KOPT-K1 (cell line): ENCODE results near the gene ROBO1.
"Not testable (repeated sequence)": the region's sequence is repeated elsewhere in the genome, so short reads cannot be mapped to it uniquely, and the experiment has no call there.

Source experiments
- H3K27ac ChIP-seq: fragments of 200-600 bp; sonication (generic); 2 replicates; pipeline ENCODE4 v1.5.1; 2016; ENCODE audit warnings: antibody characterized with exemption, mild to moderate bottlenecking, low read depth, low read length; ENCODE audit not compliant: poor library complexity, severe bottlenecking
- H3K36me3 ChIP-seq: fragments of 200-600 bp; sonication (generic); 2 replicates; pipeline ENCODE4 v1.5.1; 2017; ENCODE audit warnings: antibody characterized with exemption, mild to moderate bottlenecking, low read length, moderate library complexity; ENCODE audit not compliant: insufficient read depth
- H3K9me3 ChIP-seq: fragments of 200-600 bp; sonication (generic); 2 replicates; pipeline ENCODE4 v1.5.1; 2017; ENCODE audit warnings: antibody characterized with exemption, low read length, mild to moderate bottlenecking; ENCODE audit not compliant: insufficient read depth, poor library complexity, severe bottlenecking

ROBO1 gene

DNA sequence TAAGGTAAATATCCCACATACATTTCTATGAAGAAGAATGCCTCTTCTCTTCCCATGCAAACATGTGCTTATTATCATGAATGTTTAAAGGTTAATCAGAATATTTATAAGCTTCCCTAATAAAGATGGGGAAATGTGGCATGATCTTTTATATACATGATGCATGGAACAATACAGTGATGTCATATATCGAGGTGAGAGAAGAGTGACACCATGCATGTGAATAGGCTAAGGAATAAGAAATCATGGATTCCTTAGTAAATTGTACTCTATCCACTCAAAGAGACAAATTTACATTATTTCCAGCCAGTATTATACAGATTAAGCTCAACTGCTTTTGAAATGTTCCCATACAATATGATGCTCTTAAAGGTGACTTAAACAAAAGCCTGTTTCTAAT lies 1035.3 kb downstream of the ROBO1 start:
- no peaks in the 10 kb centered on the region for H3K36me3 ChIP-seq
- no peak overlapping the region for H3K27ac ChIP-seq
- H3K9me3 ChIP-seq, result no peaks in the 10 kb centered on the region

DNA sequence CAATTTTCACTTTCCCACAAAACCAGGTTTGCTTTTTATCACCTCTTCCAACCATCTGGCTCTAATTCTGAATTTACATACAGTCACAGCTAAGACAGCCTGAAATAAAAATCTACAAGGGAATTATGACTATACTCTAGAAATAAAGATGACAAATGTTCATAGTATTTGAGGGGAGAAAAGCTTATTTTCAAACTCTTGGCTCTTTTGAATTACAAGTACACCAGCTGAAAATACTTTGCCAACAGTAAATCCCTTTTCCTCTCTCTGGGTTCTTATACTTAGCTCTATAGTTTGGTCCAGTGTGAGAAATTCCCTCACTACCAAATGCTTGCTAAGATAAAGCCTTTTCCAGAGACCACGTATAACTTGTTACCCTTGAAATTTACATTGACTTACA lies 1037.9 kb downstream of the ROBO1 start:
- no peaks in the 10 kb centered on the region for H3K36me3 ChIP-seq
- H3K9me3 ChIP-seq, result no peaks in the 10 kb centered on the region
- H3K27ac ChIP-seq, result no peak overlapping the region

DNA sequence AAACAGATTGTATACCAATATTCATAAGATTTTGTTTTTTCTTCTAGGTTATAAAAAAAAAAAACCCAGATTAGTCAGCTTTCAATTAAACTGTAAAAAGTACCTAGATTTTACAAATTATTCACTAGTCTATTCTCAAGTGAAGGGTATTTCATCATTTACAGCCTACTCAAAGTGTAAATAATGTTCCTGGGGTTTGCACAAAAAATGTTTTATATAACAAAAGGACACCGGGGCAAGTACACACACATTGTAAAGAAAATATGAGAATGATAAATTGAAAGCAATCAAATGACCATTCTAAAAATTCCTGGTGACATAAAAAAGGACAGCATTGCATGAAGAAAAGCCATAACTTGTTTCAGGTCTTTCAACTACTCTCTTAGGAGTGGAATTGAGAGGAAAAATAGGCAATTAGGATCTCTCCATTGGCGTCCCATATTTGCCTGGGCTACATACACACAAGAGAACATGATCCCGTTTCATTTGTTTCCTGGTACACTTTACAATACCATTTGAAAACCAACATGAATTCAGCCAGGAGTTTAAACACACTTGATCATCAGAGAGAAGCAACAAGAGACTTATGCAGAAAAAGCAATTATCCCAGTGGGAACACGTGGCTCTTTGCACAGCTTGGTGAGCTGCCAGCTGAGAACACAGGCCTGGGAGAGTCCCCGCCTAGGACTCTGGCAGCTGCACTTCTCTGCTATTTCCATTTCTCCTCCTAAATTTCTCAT lies 1039.2 kb downstream of the ROBO1 start:
- Histone ChIP-seq H3K27ac (no peak overlapping the region), H3K36me3 (no peaks in the 10 kb centered on the region), H3K9me3 (no peaks in the 10 kb centered on the region)

DNA sequence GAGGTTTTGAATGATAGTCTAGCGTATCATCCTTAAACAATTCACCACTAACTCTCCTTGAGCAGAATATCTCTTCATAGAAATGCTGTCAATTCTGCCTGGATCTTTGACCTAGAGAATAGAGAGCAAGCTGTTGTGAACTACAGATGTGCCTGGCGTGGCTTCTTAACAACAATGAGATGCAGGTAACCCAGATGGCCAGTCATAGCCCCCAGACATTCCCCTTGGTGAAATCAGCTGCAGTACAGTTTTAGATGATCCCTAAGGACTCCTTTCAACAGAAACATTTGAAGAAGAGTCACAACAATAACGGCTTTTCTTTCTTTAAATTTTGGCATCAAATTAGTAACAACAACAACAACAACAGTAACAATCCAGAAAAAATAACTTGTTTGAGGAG lies 1041.3 kb downstream of the ROBO1 start:
- H3K27ac ChIP-seq, result no peak overlapping the region
- H3K36me3 ChIP-seq, result no peaks in the 10 kb centered on the region
- H3K9me3 ChIP-seq, result no peaks in the 10 kb centered on the region

DNA sequence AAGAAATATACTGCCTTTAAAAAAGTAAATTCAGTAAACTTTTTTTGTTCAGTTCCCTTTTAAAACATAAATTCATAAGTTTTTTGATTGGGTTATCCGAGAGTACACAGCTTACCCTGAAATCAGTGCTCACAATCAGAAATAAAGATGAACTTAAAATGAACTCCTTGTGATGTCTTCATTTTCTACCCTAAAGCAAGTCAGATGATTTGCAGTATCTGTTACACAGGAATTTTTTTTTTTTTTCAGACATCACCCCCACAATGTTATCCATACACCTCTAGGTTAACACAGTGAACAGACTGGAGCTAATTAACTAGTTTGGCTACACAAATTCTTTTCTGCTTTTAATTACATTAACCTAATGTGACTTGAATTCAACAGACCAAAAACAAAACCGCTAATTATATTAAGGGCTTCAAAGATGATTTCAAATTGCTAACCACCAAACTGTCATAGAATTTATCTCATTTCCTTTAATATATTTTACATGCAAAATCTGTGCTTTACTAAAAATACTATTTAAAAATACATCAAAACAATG lies 1042.0 kb downstream of the ROBO1 start:
- H3K36me3 ChIP-seq, result no peaks in the 10 kb centered on the region
- no peaks in the 10 kb centered on the region for H3K9me3 ChIP-seq
- no peak overlapping the region for H3K27ac ChIP-seq

DNA sequence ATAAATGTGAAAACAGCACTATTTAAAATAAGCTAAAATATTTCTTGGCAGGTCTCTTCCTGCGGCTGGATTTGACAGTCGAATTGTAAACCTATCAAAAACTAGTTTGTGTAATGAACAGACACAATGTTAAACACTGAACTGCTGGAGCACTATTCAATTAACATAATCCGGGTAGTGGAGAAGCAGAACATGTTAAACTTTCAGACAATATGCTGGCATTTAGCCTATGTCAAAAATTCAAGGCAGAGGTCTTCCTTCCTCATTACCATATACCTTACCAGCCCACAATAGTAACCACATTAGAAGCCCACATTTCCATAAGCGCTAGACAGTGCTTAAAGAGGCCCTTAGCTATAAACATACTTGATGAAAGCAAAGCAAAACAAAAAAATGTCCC lies 1042.9 kb downstream of the ROBO1 start:
- H3K9me3 ChIP-seq, result no peaks in the 10 kb centered on the region
- H3K36me3 ChIP-seq, result no peaks in the 10 kb centered on the region
- no peak overlapping the region for H3K27ac ChIP-seq

DNA sequence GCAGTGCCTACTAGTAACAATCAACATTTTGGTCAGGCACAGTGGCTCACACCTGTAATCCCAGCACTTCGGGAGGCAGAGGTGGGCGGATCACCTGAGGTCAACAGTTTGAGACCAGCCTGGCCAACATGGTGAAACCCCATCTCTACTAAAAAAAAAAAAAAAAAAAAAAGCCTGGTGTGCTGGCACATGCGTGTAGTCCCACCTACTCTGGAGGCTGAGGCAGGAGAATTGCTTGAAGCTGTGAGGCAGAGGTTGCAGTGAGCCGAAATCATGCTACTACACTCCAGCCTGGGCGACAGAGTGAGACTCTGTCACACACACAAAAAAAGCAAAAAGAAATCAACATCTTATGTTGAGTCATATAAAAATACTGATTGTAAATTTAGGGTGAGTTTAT lies 1043.4 kb downstream of the ROBO1 start:
- H3K9me3 ChIP-seq, H3K36me3 ChIP-seq, H3K27ac ChIP-seq: not testable (repeated sequence)

DNA sequence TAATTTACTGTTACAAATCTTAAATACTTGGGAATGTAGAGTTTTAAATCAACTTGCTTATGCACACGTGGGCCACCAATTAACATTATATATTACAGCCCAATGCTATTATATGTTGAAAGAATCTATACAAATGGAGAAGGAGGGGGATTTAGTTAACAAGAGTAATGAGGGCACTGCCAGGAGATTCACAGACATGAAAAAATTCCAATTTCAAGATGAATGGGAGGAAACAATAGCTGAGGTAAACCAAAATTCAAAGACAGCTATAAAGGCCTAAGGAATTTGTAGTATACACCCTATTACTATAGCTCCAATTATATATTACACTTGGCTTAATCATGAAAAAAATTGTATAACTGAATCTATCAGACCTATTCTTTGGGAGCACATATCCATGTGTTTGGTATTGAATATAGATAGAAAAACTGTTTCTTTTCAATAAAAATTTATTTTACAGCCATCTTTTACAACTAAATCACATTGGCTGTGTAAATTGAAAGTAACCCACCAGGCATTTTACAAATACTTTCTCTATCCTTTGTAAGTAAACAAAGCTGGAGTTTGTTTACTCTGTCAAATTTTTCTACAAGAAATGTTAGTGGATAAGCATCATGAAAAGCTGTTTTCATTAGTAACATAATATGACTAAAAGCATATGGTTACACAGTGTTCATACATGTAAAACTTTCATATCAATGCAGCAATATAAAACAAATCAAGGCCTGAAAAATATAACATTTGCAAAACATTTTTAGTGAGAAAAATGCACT lies 1045.8 kb downstream of the ROBO1 start:
- H3K9me3 ChIP-seq, result no peaks in the 10 kb centered on the region
- H3K27ac ChIP-seq, result no peak overlapping the region
- H3K36me3 ChIP-seq, result no peaks in the 10 kb centered on the region

DNA sequence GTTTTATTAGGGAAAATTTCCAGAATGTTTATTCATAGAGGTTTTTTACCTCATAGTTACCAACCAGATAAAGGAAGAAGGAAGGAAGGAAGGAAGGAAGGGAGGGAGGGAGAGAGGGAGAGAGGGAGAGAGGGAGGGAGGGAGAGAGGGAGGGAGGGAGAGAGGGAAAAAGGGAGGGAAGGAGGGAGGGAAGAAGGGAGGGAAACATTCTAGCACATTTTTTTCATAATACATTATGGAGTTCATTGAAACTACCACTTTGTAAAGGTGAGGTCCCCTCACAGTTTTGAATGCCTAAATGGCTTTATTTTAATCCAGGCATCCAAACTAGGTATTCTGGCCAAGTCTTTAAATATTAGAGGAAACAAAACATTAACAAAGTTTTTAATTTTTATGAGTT lies 1049.1 kb downstream of the ROBO1 start:
- no peaks in the 10 kb centered on the region for H3K9me3 ChIP-seq
- H3K36me3 ChIP-seq, result no peaks in the 10 kb centered on the region
- H3K27ac ChIP-seq, result no peak overlapping the region

DNA sequence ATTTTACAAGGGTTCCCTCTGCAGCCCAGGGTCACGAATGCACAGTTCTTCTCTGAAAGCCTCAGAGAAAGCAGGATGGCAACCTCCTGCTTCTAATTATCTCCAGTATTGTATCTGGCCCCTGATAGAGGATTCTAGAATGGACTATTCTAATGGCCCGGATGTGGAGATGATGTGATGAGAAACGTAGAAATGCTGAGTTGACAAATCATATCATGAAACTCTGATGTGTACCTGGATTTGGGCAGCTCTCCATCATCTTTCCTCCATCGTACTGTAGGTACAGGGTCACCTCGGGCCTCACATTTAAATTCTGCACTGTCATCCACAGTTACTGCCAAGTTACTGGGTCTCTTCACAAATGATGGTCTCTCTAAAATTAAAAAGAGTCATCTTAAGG lies 1050.8 kb downstream of the ROBO1 start:
- Histone ChIP-seq H3K36me3 (no peaks in the 10 kb centered on the region), H3K9me3 (no peaks in the 10 kb centered on the region), H3K27ac (no peak overlapping the region)

DNA sequence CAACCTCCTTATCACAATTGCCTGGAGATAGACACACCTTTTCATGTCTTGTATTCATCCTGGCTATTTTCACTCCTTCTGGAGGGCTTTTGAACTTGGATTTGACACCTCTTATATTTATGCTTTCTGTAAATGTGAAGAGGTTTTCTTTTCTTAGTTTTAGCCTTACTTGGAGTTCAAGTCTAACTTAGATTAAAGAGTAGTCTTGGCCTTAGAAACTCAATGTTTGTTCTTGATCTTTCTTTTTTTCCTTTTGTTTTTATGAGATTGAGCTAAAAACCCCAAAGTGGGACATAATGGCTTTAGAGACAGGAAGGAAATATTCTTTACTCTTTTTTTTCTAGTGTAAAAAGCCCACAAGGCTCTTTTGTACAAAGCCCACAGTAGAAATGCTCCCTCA lies 1054.9 kb downstream of the ROBO1 start:
- Histone ChIP-seq H3K27ac (no peak overlapping the region), H3K9me3 (no peaks in the 10 kb centered on the region), H3K36me3 (no peaks in the 10 kb centered on the region)

DNA sequence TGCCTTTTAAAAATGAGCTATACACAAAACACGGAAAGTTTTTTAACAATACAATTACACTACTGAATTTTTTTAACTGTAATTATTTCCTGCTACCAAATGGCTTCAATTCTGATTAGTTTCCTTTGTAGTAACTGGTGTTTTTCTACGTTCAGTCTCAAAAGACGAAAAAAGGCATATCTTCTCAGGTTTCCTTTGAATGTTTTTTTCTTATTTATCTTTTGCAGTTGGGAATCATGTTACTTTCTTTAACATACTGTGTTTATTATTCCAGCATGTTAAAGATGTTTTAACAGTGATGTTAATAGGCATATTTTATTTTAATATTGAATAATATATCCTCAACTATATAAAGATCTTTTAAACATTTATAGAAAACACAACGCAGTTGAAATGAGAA lies 1055.5 kb downstream of the ROBO1 start:
- Histone ChIP-seq H3K9me3 (no peaks in the 10 kb centered on the region), H3K36me3 (no peaks in the 10 kb centered on the region), H3K27ac (no peak overlapping the region)

DNA sequence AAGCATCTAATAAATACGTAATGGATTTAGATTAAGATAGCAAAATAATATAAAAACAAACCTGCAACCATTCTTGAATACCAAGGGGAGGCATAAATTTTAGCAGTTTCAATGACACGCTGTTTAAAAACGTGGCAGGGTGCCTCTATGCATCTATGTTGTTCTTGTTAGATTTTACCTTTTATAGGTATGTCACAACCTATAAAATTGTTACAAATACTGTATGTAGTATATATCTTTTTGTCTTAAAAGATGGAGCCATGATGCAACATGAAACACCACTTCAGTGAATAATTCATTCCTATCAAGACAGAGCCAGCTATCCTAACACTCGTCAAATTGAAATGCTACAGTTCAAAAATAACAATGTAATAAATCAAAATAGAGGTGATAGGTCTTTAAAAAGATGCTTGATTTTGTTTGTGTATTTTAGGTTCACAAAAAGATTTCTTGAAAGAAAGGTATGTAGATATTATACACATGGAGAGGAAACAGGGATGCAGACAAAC lies 1059.2 kb downstream of the ROBO1 start:
- Histone ChIP-seq H3K27ac (no peak overlapping the region), H3K9me3 (no peaks in the 10 kb centered on the region), H3K36me3 (no peaks in the 10 kb centered on the region)

DNA sequence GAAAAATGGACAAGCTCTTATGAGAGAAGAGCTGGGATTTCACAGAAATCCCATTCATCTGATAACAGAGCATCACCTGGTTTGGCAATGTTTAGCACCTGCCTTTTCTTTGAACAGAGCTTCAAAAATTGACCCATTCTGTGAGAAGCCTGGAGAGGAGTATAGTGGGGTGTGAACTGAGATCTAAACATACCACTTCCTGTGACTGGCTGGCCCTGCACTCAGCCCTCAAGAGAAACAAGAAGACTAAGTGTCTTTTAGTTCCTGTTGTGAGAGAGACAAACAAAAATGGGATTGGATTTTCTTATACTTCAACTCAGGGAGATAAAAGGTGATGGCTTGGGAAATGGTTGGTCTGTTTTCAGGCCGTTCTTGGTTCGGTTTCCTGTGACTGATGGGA lies 1060.2 kb downstream of the ROBO1 start:
- Histone ChIP-seq H3K36me3 (no peaks in the 10 kb centered on the region), H3K27ac (no peak overlapping the region)

DNA sequence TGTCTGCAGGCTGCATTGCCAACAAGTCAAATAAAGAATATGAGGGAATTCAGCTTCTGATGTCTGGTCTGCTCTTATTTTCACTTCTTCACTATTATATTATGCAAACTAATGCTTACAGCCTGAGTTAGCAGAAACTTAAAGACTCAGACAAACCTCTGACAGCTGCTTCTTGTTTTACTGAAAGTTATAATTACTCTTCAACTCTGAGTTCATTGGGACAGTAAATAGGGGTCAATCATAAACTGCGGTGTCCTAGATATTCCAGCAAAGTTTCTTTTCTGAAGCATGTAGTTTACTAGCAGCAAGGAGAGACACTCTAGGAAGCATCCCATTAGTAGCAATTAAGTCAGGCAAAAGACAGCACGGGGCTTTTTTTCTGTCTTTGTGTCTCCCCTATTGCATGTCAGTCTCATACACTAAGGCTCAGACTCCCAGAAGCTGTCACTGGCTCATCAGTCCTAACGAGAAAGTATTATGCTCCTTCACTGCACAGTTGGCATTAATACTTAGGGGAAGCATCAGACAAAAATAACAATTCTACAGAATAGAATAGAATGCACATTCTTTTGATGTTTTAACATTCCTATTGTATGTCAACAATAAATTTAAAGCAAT lies 1060.8 kb downstream of the ROBO1 start:
- Histone ChIP-seq H3K9me3 (no peaks in the 10 kb centered on the region), H3K27ac (no peak overlapping the region), H3K36me3 (no peaks in the 10 kb centered on the region)

More for the DNA sequence above, 1060.2 kb downstream of the ROBO1 start:
- no peaks in the 10 kb centered on the region for H3K9me3 ChIP-seq
